22Rv1 (cell line): Measurements from ENCODE around the gene DMAC2L.

Experiments used
- CTCF ChIP-seq: fragments of 450-650 bp; IDR thresholded peaks from 2 replicates; pipeline ENCODE4 v1.5.1; 2017; ENCODE audit warnings: mild to moderate bottlenecking
- ZFX ChIP-seq: fragments of 450-650 bp; IDR thresholded peaks from 2 replicates; pipeline ENCODE4 v1.6.1; 2017; ENCODE audit warnings: antibody characterized with exemption, borderline replicate concordance

- TF ChIP-seq CTCF = peak; percentile 79; the same call in 1 of the 2 replicates
- no peak for TF ChIP-seq ZFX
These were observed 670 bp upstream of the DMAC2L start for GRCh38 chr14:50311337-50311971.
